Glomerular visceral epithelial cell (primary cell): ENCODE data around the gene CLASP2.
A peak's percentile ranks its signal among the peaks of the same experiment; 100 is the strongest.

Experiments used
- DNase-seq: peaks from one replicate; pipeline ENCODE4 v3.0.0-alpha.2; 2016; ENCODE audit errors: extremely low spot score

Gene CLASP2

DNA sequence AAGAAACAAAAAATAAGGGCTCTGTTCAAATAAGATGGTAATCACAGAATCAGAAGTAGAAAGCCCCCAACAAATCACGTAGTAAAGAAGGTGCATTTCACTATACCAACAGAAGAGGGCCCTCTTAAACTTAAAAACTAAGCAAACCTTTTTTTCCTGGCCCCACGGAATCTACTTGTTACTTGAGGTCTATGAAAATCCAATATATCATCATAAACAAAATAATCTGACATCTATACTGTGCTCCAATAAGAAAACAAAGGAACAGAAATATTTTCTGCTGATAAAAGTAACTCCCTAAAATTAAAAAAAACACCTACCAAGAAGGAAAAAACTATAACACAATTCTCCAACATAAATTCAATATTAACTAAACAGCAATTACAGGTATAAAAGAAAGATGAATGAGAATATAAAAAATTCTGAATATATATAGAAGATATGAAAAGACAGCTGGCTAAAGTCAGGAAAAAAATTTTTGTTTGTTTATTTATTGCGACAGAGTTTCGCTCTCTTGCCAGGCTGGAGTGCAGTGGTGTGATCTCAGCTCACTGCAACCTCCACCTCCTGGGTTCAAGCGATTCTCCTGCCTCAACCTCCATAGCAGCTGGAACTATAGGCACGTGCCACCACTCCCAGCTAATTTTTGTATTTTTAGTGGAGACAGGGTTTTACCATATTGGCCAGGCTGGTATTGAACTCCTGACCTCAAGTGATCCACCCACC is 81.8 kb downstream of the CLASP2 start:
- DNase-seq: peak; percentile 51

DNA sequence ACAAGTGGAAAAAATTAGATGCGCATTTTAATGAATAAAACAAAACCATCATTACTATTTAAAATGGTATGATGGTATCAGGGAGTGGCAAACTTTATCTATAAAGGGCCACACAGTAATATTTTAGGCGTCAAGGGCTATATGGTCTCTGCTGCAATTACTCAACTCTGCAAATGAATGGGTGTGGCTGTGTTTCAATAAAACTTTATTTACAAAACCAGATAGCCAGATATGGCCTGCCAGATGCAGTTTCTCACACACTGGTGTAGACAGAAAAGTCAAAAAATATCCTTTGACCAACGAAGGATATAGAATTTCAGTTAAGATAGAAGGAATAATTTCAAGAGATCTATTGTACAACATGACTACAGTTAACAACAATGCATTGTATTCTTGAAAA is 83.8 kb downstream of the CLASP2 start:
- no peak for DNase-seq

DNA sequence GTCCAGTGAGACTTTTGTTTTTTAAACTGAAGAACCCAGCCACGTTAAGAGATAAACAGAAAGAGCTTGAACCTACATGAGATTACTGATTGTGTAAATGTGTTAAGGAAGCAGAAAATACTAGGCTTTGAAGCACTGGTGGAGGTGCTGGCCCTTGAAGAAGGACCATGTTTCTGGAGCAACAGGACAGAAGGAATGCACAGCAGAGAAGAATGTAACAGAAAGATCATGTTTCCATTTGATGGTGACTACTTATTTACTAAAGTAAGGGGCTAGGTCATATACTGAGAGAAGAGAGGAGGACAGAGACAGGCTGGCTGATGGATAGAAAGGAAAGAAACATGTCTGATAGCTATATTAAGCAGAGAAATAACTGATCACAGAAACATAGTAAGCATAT is 88.8 kb downstream of the CLASP2 start:
- DNase-seq: no peak

DNA sequence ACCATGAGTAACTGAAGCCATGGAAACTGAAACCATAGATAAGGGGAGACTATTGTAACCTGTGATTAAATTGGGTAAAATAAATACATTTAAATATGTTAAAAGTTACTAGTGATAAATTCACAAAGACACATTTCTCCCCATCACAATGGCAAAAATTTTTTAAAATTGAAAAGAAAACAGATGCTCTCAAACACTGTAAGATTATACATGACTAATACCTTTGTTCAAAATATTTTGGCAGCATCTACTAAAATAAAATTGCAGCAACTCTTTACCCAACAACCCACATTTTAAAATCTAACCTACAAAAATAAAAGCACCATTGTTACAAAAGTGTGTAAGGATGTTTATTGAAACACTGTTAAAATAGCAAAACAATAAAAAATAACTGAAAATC is 93.3 kb downstream of the CLASP2 start:
- no peak for DNase-seq

DNA sequence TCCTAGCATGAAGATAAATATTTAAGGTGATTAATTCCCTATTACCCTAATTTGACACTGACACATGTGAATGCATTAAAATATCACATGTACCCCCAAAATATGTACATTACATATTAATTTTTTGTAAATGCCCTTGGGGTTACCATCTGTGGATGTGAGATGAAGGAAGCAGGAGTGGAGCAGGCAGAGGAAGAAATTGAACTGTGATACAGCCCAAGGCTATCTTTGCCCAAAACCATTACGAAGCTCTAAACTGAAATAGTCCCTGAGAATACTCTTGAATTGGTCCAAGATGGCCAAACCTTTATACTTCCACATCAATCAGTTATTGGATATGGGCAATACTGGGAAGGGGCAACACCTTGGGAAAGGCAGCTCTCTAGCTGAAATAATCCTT is 105.0 kb downstream of the CLASP2 start:
- no peak for DNase-seq

DNA sequence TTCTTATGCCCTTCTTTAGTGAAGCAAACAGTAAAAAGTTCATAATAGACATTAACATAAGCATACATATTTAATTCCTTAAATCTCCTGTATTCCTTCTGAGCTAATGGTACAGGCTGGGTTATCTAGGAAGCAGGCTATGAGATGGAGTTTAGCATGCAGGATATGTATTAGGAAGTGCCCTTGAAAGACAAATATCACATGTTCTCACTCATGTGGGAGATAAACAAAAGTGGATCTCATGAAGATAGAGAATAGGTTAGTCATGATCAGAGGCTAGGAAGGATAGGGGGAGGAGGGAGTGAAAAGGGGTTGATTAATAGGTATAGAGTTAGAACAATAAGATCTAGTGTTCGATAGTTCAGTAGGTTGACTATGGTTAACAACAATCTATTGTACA is 105.4 kb downstream of the CLASP2 start:
- DNase-seq: no peak

DNA sequence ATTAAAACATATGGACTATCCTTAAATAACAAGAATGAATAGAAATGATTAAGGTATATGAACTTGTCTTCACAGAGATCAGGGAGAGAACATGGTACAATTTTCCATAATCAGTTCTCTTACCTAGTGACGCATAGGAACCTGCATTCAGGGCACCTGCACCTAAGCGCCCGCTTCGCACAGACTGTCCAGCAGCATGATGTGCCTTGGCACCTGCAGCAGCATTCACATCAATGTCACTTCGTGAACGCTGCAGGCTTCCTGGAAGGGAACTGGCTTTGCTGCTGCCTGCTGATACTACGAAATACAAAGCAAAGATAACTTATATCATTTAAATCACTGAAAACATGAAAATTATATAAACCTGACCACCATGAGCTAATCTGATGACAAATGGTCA is 115.2 kb downstream of the CLASP2 start:
- DNase-seq: no peak

DNA sequence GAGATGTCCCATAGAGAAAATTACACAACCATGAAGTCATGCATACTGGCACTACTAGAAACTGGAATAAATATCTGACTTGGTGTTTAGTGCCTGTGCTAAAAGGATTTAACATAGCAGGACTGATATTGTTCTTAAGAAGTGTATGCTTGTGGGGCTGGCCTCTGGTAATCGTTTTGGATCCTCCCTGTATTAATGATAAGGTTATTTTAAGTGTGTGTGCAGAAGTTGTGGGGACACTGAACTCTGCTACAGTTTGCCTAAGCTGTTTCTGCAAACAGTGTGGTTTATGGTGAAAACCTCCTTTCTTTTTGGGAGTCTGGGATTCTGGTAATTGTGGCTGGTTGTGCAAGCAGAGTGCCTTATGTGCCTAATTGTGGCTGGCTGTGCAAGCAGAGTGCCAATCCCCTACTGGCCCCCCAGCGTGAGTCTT is 120.8 kb downstream of the CLASP2 start:
- DNase-seq: no peak

DNA sequence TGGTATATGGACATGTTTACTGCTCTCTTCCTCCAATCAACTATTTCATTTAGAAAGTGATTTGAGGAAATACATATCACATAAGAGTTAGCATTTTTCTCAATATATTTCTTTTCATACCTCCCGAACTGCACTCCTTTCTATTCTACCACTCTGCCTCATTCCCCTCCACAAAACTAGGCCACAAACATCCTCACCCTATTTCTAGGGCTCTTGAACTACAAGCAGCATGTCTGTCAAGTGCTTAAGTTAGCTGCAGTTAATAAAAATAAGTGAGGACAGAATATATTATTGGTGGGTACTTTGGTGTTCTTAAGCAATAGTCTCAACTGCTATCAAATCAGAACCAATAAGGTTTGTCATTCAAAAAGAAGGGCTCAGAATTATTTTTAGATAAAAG is 125.1 kb downstream of the CLASP2 start:
- no peak for DNase-seq

DNA sequence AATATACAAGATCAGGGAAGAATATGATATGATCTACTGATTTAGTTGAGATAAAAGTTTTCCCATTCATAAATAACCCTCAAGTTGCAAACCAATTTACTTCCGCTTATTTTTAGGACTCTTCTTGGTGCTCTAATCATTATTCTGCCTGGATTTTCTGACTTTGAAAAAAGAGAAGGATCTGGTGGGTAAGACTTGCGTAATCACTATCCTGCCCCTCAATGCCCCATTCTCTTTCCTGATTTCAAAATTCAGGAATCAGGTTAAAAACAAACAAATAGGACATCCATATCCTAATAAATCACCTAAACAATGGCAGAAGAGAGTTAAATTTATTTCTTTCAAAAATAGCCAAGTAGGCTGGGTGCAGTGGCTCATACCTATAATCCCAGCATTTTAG is 127.5 kb downstream of the CLASP2 start:
- DNase-seq: no peak

DNA sequence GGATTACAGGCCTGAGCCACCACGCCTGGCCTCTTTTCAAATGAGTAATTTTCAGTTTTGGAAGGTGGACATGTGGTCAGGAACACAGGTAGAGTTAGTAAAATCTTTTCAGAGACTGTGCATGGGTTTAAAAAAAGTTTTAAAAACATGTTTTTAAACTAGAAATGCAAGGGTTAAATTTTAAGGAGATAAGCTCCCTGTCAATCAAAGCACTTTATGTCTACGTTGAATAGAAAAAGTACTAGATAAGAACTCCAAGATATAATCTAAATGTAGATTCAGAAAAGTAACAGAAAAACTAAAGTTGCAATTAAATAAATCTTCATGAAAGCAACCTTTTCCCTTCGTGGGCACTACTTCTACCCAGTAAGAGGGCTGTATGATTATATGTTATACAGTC is 131.7 kb downstream of the CLASP2 start:
- no peak for DNase-seq

DNA sequence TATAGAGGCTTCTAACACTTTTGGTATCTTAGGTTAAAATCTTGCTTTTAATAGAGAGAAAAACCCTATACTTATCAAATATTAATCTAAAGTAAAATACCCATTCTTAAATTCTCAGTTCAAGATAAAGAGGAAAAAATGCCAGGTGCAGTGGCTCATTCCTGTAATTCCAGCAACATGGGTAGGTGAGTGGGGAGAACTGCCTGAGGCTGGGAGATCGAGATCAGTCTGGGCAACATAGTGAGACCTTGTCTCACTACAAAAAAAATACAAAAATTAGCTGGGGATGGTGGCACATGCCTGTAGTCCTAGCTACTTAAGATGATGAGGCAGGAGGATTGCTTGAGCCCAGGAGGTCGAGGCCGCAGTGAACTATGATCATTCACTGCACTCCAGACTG is 135.8 kb downstream of the CLASP2 start:
- DNase-seq: no peak

DNA sequence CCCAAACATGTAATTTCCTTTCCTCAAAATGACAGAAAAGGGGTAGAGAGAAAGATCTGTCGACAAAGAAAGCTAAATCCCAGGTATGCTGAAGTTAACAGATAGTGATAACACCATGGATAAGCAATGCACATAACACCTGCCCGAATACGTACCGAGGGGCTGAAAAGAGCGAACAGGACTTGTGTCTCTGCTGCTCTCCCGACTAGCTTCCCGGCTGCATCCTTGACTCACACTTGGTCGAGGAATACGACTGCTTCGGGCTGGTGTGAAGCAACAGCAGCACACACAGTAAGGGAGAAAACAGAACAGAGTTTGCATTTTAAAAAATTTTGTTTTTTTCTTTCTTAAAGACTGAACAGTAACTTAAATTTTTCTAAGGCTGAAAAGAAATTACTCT is 136.4 kb downstream of the CLASP2 start:
- no peak for DNase-seq

DNA sequence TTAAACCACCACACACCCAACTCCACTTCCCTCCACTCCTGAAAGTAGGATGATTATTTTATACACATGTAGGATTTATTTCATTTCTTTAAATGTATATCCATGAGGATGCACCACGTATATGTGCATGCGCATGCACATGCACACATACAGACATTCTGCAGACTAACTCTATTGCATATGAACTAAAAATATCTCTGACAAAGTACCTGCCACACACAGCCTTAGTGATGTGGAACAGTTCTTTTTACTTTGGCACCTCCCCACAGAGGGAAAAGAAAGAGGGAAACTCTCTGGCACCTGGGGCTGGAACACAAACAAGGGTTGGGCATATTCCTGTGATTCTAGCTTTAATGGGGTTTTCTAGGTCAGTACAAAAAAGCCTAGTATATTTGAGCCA is 138.2 kb downstream of the CLASP2 start:
- DNase-seq: no peak

DNA sequence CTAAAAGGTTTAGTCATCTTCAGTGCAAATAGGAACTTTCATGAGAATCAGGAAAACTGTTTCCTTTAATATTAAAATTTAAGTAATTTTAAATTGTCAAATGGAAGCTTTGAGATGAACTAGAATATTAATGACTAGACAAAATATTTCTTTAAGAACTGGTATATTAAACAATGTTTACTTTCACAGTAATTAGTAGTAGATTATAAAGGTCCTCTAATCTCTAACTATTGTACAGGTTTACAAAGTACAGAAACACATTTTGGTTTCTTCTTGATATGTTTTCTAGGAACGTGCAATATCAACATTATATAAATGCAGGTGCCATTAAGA is 138.9 kb downstream of the CLASP2 start:
- DNase-seq: no peak

DNA sequence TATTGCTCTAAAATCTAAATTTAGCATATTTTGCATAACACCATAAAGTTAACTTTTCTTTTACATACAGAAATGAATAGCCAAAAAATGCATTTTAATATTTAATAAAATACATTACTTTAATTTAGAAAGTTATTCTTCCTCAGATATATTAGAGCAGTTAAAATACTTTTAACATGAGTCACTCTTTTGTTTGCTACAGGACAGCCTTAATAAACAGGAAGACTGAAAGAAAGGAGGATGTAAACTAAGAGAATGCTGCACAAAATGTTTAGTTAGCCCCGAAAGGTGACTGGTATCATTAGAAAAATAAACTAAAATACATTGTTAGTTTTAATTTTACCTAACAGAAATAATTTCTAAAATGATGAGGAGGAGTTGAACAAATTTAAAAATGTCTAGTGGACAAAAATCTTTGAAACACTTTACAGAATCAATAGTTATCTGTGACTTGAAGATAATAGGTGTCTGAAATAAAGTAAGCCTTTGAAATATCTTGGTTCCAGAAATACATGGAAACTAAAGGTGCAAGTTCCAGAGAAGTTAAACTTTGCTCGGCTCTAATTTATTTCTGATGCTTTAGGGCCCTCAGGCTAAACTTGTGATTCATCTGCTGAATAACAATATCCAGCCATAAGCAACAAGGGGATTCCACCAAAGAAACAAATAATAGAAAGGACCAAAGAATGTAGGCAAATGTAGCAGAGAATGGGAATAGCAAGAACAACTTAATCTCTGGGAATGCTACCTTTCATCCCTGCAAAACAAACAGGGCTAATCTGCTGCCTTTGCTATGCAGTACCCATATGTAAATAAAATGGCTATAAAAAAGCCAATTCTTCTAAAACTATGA is 139.5 kb downstream of the CLASP2 start:
- DNase-seq: no peak

DNA sequence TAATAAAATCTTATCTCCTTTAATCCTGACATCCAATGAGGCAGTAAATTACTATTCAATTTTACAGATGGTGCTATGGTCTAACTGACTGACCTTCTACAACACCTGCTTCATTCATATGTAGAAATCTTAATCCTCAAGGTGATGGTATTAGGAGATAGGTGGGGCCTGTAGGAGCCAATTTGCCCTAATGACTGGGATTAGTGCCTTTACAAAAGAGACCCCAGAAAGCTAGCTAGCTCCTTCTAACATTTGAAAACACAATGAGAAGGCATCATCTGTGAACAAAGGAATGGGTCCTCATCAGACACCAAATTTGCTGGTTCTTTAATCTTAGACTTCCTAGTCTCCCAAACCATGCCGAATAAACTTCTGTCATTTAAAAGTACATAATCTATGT is 140.5 kb downstream of the CLASP2 start:
- DNase-seq: no peak

DNA sequence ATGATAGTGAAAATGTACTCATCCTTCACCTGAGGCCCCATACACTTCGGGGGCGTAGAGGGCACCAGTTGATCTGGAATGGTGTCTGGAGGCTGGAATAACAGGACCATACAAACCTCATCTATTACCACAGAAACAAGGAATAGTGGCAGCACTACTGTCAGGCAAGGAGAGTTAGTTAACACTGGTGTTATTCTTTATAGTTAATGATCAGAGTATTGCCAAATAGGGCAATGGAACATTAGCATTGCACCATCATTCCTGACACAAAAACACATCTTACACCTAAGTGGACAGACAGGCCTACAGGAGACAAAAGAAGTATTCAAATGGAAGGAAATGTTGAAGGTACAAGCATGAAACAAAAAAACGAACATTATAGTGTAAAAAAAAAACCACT is 140.9 kb downstream of the CLASP2 start:
- DNase-seq: no peak

DNA sequence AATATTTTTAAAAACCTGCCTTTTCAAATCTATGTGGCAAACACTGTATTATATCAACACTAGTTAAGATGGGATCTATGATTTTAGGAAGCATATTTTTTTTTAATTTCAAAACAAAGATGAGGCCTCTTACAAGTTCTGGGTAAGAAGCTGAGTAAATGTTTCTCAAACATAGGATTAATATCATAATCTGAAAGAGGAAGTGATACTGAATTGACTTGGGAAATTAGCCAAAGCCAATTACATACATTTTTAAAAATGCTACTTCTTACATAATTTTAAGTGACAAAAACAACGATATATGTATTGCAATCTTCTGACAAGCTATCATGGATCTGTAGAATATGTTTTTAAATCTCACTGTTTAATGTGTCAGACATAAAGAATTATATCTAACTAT is 142.7 kb downstream of the CLASP2 start:
- DNase-seq: no peak

DNA sequence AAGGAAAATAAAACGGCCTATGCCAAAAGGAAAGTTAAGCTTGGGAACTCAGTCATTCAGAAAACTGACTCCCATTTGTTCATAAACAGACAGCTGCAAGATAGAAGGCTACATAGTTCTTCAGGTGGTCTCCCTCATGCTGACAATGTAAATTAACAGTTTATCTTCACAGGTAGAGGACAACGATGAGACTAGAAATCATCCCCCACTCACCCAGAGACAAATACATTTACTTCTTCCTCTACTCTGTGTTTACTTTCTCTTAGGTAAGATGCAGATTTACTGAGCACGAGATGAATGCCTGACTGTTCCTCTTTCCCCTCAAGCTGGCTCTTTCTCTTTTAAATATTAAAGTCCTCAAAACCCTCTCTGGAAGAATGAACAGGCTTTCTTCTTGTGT is 160.2 kb downstream of the CLASP2 start:
- no peak for DNase-seq

DNA sequence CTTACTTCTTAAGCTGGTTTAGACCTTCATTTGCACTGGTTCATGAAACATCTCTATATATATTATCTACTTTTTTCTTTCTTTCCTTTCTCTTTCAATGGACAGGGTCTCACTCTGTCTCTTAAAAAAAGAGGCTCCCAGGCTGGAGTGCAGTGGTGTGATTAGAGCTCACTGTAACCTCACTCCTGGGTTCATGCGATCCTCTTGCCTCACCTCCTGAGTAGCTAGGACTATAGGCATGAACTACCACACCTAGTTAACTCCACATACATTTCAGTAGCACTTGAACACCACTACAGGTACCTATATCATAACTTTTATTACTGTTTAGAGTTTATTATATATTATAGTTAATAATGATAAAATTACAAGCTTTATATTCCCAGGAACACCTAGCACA is 160.8 kb downstream of the CLASP2 start:
- no peak for DNase-seq

DNA sequence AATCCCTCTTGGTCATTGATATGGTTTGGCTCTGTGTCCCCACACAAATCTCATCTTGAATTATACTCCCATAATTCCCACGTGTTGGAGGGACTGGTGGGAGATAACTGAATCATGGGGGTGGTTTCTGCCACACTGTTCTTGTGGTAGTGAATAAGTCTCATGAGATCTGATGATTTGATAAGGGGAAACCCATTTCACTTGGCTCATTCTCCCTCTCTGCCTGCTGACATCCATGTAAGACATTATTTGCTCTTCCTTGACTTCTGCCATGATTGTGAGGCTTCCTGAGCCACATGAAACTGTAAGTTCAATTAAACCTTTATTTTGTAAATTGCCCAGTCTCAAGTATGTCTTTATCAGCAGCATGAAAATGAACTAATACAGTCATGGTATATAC is 171.0 kb downstream of the CLASP2 start:
- no peak for DNase-seq

DNA sequence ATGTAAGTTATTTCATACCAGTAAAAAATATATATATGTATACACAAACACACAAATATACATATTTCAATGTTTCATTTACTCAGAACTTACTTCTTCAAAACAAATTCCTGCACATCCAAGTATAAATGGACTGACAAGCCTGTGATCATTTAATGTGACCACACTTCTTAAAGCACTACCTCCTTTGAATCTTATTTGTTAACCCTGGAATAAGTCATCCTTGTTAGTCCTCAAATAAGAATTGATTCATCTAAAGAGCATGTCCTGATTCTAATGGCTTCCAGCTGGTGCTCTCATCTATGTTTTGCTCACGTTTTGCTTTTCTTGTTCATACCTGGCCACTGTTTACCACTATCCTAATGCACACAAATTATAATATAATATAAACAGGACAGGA is 173.9 kb downstream of the CLASP2 start:
- DNase-seq: no peak

DNA sequence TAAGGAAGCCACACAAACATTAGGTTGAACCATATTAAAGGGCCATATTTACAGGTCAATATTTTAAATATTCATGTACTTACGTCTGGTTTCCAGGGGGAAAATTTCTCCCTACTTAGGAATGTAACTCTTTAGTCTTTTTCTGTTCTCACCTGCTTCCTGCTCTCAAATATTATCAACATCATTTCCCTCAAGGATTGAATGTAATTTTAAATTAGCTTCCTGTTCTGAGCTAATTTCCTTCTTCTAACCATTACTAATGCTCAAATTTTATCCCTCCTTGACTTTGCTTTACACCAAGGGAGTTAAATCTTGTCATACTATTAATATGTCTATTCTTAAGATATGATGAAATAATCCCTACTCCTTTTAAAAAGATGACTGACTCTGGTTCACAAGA is 174.5 kb downstream of the CLASP2 start:
- DNase-seq: no peak
